GM21717 (cell line): ENCODE results near the gene OR51E2.

Experiments
- ATAC-seq: cut with Tn5 transposase; IDR thresholded peaks from one replicate; pipeline ENCODE4 v1.9.1; 2021; ENCODE audit warnings: mild to moderate bottlenecking, moderate library complexity; ENCODE audit not compliant: unreplicated experiment

OR51E2 gene

DNA sequence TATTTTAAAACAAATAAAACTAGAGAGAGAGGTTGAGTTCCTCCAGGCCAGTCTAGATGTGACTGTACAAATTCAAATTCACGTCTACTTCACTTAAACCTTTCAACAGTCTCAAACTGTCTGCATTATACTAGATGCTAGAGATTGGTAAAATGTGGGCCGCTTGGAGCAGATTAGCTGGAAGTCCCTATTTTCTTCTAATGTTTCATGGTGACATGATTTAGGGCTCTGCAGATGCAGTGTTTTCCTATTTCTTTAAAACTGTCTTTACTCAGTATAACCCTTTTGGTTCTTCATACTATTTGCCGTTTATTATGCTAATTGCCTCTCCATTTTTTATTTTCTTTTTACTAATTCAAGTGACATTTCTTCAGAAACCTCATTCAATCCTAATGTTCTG is 33.5 kb downstream of the OR51E2 start:
- ATAC-seq: no peak

DNA sequence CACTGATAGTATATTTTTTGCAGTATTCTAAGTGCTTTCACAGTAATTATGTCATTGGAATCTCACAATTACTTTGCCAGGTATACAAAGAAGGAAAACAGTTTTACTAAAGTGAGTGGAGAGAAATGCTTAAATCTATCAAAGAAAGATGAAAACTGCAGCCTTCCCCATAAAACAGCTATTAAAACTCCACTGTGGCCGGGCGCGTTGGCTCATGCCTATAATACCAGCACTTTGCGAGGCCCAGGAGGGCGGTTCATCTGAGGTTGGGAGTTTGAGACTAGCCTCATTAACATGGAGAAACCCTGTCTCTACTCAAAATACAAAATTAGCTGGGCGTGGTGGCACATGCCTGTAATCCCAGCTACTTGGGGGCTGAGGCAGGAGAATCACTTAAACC is 34.8 kb downstream of the OR51E2 start:
- no peak for ATAC-seq

DNA sequence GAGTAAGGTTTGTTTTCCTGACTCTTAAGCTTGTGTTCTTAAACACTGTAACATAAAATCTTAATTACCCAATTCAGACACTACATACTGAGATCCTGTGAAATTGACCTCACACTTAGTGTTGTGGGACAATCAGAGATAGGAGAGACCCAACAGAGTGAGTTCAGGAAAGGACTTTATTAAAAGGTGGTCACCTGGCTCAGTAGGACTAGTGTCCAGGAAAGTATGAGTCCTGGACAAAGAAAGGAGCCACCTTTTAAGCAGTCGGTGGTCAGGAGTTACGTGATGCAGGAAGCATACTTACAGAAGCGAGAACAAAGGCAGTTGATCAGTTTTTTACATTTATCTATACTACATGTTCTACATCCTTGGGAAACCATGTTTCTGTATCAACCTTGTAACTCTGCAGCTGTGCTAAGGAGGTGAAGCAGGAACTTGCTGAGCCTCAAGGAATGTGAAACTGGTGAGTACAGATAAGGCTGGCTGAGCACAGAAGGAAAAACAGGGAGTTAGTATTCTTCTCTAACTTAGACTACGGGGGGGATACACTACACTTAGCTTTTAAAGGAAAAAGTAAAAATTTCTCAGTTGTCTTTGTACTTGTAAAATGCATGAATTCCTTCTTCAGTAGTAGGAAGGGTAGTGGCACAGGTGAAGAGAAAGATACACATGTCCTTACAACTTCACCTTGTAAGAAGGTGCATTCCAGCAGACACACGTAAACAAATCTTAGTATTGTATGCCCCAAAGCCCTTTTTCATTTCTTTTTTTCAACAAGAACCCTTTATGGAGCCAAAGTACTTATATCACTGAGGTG is 38.8 kb downstream of the OR51E2 start:
- ATAC-seq: no peak

DNA sequence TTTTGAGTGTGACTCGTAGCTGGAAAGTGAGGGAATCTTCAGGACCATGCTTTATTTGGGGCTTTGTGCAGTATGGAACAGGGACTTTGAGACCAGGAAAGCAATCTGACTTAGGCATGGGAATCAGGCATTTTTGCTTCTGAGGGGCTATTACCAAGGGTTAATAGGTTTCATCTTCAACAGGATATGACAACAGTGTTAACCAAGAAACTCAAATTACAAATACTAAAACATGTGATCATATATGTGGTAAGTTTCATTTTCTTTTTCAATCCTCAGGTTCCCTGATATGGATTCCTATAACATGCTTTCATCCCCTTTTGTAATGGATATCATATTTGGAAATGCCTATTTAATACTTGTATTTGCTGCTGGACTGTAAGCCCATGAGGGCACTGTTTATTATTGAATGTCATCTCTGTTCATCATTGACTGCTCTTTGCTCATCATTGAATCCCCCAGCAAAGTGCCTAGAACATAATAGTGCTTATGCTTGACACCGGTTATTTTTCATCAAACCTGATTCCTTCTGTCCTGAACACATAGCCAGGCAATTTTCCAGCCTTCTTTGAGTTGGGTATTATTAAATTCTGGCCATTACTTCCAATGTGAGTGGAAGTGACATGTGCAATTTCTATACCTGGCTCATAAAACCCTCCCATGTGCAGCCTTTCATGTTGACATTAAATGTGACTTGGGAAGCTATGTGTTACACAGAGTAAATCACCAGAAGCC is 42.9 kb downstream of the OR51E2 start:
- ATAC-seq: no peak

DNA sequence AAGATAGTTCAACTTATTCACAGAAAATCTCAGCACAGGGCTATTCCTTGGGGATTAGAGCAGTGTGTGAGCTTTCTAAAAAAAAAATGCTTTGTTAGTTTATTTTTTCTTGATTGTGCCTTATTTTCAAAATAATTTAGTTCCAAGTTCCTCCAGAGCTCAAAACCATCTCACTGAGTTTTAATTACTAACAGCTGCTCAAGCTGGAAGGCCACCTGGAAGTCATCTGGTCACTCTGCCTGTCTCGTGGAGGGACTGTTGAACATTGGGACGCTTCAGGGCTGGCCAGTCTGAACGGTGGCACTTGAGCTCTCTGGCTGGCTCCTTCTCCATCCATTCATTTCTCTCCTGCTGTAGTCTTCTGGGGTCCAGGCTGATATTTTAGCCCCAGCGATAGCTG is 49.9 kb downstream of the OR51E2 start:
- ATAC-seq: no peak

DNA sequence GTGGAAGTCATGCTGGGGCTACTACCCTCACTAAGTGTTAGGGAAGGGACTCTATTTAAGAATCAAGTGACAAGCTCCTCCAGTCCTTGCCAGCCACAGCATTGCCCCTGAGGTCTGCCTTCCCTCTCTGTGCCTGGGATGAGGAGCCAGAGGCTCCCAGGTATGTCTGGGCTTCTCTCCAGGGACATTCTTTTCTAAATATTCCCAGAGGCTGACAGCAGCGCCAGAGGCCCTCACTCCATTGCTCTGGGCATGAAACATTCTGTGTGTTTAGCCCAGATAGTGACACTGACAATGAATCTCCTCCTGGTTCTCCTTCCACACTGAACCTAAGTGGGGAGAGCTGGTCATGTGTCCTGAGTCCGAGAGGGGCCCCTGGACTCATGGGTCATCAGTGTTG is 51.7 kb downstream of the OR51E2 start:
- ATAC-seq: no peak

- no peak for ATAC-seq
These were observed 53.4 kb downstream of the OR51E2 start for GRCh38 chr11:4644233-4644632.

GRCh38 chr11:4643682-4644081 is 54.0 kb downstream of the OR51E2 start, which contains the start of gene OR51E1:
OR51E1 (plus strand) TSS chr11:4643982; CDS start chr11:4652527, 8,545 bp downstream.
- no peak for ATAC-seq

DNA sequence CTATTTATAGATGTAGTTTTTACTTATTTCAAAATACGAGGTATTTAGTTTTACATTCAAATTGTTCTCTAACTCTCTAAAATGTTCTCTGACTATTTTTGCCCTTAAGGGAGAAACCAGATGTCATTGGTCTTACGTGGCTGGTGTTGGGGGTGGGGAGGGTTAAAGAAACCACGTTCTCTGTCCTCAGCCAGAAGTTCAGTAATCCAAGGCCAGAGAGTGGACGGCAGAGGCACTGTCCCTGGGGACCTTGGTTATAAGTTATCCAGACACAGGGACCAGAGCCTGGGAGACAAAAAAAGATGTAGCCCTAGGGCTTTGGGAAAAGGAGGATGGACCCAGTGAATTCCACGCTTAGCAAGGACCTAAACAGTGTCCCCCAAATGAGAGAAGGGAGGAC is 54.6 kb downstream of the OR51E2 start:
- no peak for ATAC-seq

GRCh38 chr11:4642043-4642442 is 55.6 kb downstream of the OR51E2 start:
- no peak for ATAC-seq

DNA sequence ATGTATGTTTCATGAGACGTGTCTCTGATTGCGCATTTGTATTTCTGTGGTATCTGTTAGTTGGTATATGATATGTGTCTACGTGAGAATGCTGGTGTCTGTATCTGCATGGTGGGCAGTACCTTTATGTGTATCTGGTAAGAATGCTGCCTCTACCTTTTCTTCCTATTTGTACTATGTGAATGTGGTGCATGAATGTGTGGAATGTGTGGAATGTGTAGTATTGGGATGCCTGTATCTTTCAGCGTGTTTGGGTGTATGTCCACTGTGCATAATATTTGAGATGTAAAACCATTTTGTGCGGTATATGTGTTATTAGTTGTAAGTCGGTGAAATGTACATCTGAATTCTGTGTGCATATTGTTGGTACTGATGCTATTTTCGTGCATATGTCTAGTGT is 56.2 kb downstream of the OR51E2 start:
- ATAC-seq: no peak

DNA sequence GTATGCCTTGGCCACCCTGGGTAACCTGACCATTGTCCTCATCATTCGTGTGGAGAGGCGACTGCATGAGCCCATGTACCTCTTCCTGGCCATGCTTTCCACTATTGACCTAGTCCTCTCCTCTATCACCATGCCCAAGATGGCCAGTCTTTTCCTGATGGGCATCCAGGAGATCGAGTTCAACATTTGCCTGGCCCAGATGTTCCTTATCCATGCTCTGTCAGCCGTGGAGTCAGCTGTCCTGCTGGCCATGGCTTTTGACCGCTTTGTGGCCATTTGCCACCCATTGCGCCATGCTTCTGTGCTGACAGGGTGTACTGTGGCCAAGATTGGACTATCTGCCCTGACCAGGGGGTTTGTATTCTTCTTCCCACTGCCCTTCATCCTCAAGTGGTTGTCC is 57.7 kb downstream of the OR51E2 start:
- ATAC-seq: no peak

GRCh38 chr11:4637662-4638047 is 60.0 kb downstream of the OR51E2 start:
- ATAC-seq: no peak

- peak; percentile 85 for ATAC-seq
These were observed 60.5 kb downstream of the OR51E2 start, which contains the start of gene OR51D1 for GRCh38 chr11:4636962-4637661. OR51D1 (plus strand) TSS chr11:4637477; CDS start chr11:4639791, 2,314 bp downstream.

DNA sequence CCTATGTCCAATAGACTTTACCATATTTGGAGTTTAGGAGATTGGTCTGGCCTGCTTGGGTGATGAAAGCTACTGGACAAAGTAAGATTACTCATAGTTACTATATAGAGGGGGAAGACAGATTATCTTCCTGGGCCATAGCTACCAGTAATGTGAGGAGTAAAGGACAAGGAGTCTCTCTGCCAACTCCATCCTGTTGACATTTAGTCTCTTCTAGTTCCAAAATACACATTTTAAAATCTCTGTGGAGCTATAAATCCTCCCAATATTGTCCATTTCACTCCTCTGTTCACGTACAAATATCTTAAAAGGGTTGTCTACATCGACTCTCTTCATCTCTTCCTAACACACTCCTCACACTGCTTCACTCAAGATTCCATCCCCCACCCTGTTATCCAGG is 61.5 kb downstream of the OR51E2 start:
- no peak for ATAC-seq
